GM21717 (cell line): ENCODE data around the gene SCFD2.
"Not testable (repeated sequence)": the region's sequence is repeated elsewhere in the genome, so short reads cannot be mapped to it uniquely, and the experiment has no call there.

Experiments used
- ATAC-seq: cut with Tn5 transposase; IDR thresholded peaks from one replicate; pipeline ENCODE4 v1.9.1; 2021; ENCODE audit warnings: mild to moderate bottlenecking, moderate library complexity; ENCODE audit not compliant: unreplicated experiment

Gene SCFD2

GRCh38 chr4:53194727-53195126 is 171.1 kb downstream of the SCFD2 start:
- no peak for ATAC-seq

- no peak for ATAC-seq
Measured at GRCh38 chr4:53193111-53193510, 172.8 kb downstream of the SCFD2 start.

DNA sequence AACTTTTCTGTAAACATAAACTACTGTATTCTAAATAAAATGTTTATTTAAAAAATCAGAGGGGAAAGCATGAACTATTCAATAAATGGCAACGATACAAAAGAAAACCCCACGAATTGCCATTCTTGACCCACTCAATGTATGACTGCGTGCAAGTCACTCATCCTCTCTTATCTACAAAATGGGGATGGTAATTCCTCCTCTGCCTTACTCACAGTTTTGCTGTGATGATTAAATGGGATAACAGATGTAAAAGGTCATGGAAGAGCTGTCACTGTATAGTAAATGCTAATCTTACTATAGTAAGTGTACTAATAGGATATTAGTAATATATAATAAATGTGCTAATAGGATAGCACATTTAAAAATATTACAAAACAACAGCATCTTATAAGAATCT is 173.4 kb downstream of the SCFD2 start:
- no peak for ATAC-seq

GRCh38 chr4:53191997-53192396 is 173.9 kb downstream of the SCFD2 start:
- ATAC-seq: no peak

DNA sequence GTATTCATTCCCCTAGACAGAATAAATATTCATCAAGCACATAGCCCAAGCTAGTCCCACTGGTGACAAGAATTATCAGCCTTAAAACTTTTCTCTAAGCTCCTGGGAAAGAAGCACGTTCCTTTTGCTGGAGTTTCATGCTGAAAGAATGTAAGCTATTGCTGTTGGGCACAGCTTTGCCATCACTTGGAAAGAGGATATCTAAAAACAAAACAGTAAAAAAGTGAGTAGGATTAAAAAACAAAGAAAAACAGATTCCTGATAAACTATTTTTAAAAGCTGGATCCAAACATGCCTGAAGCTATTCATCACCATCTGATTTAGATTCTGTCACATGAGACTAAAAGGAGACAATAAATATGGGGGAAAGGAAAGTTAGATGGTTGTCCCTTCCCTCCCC is 176.8 kb downstream of the SCFD2 start:
- ATAC-seq: no peak

GRCh38 chr4:53186714-53187358 is 179.0 kb downstream of the SCFD2 start:
- no peak for ATAC-seq

- no peak for ATAC-seq
Measured at GRCh38 chr4:53185869-53186585, 179.8 kb downstream of the SCFD2 start.

DNA sequence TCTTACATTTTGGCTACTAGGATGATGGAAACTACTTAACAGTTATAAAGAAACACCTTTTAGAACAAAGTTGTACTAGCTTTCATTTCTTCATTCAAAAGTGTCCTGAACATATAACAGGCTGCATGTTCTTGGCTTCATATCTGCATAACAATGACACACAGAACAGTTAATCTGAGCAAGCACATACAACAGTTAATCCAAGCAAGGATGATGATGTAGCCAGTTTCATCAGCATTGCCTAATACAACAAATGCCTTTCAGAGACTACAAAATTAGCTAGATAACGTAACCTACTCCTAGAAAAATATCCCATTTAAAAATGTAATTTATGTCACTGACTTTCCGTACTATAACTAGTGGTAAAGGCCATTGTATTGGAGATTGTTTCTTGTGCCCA is 182.1 kb downstream of the SCFD2 start:
- no peak for ATAC-seq

DNA sequence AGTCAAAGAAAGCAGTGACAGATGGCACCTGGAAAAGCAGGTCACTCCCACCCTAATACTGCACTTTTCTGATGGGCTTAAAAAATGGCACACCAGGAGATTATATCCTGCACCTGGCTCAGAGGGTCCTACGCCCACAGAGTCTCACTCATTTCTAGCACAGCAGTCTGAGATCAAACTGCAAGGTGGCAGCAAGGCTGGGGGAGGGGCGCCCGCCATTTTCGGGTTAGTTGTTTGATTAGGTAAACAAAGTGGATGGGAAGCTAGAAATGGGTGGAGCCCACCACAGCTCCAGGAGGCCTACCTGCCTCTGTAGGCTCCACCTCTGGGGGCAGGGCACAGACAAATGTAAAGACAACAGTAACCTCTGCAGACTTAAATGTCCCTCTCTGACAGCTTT is 188.1 kb downstream of the SCFD2 start:
- not testable (repeated sequence) for ATAC-seq

GRCh38 chr4:53175640-53176039 is 190.2 kb downstream of the SCFD2 start:
- no peak for ATAC-seq

DNA sequence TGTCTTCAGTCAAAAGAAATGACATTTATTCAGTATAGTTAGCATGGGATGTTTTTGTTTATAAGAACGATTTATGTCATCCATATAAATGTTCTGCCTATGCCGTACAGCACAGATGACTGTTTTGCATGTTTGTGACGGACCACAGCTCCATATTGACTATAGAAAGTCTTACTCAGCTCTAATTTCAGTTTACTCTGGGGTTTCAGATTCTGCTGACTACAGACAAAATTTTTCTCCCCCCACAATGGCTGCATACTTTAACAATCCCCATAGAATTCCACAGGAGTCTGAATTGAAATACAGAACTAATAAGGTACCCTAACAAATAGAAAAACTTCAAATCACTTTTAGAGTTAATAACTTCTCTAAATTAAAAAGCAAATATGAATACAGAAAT is 191.0 kb downstream of the SCFD2 start:
- no peak for ATAC-seq

DNA sequence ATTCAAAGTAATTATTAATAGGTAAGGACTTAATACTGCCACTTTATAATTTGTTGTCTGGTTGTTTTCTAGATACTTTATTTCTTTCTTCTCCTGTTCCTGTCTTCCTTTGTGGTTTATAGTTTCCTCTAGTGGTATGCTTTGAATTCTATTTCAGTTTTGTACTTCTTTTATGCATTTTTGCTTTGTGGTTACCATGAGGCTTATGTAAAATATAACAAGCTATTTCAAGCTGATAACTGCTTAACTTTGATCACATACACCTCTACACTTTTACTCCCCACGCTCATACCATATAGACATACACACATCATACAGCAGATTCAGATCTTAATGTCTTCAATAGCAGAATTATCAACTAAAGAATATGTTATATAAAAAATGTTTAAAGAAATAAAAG is 192.3 kb downstream of the SCFD2 start:
- ATAC-seq: no peak

GRCh38 chr4:53171797-53172196 is 194.1 kb downstream of the SCFD2 start:
- ATAC-seq: no peak

DNA sequence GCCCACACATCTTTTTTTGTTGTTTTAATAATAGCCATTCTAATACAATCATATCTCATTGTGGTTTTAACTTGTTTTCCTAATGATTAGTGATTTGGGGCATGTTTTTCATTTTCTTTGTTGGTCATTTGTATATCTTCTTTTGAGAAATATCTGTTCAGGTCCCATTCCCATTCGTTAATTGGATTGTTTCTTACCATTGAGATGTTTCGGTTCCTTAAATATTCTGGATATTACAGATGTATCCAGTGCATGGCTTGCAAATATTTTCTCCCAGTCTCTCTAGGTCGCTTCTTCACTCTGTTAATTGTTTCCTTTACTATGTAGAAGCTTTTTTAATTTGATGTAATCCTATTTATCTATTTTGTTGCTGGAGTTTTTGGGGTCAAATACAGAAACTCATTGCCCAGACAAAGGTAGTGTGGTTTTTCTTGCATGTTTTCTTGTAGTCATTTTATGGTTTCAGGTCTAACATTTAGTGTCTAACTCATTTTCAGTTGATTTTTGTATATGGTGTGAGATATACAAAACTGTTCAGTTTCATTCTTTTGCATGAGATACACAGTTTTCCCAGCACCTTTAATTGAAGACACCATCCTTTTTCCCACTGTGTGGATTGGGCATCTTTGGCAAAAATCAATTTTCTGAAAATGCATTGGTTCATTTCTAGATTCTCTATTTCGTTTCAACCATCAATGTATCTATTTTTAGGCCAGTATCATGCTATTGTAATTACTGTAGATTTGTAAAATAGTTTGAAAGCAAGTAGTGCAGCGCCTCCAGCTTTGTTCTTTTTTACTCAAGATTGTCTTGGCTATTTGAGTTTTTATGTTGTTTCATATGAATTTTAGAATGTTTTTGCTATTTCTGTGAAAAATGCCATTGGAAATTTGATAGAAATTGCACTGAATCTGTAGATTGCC is 195.9 kb downstream of the SCFD2 start:
- no peak for ATAC-seq

DNA sequence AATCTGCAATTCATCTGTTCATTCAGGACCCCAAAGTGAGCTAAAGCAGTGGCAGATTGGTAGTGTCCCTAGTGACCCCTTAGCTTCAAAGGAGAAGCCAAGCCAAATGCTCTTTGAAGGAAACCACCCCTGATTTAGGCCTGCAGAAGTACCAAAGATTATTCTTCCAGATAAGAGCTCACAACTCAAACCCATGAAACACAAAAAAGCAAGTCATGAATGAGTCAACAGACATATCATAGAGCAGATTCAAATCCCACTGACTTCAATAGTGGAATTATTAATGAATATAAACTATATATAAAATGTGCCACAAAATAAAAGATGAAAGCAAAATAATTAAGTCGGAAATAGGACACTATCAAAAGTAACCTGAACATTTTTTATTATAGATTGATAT is 197.6 kb downstream of the SCFD2 start:
- ATAC-seq: no peak

DNA sequence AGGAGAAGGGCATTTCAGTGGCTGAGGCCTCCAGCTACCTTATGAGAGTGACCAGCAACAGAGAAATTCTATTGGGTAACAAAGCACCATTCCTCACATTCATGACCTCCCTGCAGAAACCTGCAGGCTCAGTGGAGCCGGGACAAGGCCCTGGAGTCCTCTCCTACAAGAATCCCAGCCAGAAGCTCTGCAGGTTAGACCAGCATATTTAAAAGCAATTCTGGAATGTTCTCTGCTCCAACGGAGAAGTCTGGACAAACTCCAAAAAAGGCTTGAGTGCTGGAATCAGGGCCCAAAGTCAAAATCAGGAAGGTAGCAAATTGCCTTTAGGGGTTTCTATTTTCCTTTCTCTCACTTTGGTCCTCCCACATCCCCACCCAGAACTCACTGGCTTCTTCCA is 202.9 kb downstream of the SCFD2 start:
- no peak for ATAC-seq

DNA sequence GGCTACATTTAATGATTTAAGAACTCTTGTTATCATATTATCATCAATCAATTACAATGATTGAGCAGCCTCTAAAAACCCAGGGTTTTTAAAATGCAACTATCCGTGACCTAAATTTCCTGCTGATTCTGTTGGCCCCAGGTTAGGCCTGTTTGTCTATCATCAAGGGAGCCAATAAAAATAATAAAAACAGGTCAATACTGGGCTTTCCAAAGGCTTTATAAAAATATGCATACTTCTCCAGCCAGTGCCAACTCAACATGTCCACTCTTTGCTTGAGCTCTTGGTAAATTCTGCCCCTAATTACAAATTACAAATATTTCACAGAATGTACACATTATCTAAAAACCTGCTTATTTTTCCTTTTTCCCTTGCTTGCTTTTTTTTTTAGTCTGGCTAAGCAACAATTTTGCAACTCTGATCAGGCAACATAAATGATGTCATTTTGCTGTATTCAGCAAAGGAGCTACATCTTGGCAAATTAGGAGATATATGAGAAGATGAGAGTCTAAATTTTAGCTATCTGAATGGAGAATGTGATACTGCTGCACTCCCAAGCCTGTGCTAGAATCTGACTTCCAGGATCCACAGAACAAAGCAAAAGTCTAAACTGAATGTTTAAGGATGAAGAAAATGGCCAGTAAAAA is 204.0 kb downstream of the SCFD2 start:
- ATAC-seq: no peak

- ATAC-seq: no peak
Measured at GRCh38 chr4:53161051-53161786, 204.6 kb downstream of the SCFD2 start.

DNA sequence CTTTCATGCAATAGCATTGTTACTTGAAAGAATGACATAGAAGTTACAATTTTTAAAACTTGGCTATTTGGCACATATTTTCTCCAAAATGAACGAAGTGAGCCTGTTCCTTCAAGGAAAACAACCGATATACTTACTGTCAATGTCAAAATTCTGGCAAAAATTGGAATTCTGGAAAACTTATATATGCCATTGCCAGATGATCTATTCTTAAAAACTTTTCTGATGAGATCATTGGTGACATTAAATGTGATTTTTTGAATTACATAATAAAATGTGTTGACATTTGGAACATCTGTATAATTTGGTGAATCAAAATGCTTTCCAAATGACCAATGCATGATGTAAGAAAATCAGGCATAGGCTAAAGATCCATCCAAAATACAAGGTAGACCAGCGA is 209.0 kb downstream of the SCFD2 start:
- no peak for ATAC-seq

- no peak for ATAC-seq
Measured at GRCh38 chr4:53152467-53152866, 213.4 kb downstream of the SCFD2 start.

DNA sequence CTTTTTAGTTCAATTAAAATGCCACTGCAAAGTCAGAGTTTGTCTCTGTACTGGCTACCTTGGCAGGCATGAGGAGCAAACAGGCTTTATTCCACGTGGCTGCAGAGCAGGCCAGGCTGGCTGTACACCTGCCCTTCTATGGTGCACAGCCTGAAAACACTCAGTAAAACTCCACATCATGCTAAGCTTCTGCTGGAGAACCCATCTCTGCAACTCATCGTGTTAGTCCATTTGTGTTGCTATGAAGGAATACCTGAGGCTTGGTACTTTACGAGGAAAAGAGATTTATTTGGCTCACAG is 214.4 kb downstream of the SCFD2 start:
- ATAC-seq: no peak
